GM18517 (cell line): ENCODE results near the gene SELENOH.

Experiments
- ATAC-seq: cut with Tn5 transposase; IDR thresholded peaks from one replicate; pipeline ENCODE4 v1.9.1; 2021; ENCODE audit warnings: mild to moderate bottlenecking, moderate library complexity; ENCODE audit not compliant: unreplicated experiment

The SELENOH gene

DNA sequence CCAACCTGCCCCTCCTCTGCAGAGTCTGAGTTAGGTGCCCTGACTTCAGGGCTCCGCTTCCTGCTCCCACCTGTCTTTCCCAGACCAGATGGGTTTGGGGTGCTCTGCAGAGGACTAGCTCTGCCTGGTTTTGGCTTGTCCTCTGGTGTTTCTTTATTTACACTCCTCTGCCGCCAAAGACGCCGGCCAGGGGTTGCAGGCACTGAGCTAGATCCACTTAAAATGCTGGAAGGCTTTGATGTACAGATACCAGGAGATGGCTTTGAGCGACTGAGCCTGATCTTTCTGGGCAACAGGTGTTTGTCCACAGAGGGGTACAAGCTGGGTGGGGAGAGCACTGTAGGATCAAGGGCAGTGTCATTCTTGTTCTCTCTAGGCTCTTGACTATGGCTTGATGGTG is 3.9 kb downstream of the SELENOH start:
- ATAC-seq, result no peak

DNA sequence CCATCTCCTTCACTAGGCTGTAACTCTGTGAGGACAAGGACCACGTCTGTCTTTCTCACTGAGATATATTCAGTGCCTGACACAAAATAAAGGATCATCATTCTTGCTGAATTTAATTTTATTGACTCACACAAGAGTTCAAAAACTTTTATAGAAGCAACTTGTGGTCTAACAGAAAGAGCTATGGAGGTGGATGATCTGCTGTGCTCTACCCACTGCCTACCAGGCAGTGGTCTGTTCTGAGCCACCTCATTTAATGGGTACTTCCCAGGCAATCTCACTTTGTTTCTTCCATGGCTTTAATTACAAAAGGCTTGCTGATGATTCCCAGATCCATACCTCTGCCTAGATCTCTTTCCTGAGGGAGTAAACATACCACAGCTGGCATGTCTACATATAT is 5.6 kb downstream of the SELENOH start:
- no peak for ATAC-seq

DNA sequence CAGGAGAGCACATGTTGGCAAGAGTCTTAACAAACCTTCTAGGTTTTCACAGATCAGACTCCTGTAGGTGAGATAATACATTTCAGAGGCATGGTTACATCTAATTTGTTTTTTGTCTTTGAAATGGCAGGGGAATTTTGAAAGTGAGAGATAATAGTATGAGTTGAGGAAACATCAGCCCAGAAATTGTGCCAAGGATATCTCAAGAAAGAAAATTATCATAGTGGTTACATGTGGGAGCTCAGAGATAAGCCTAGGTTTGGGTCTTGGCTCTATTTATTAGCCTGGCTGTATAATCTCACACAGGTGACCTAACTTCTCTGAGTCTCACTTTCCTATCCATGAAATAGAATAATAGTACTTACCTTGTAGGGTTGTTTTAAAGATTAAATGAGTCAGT is 9.9 kb downstream of the SELENOH start:
- no peak for ATAC-seq

GRCh38 chr11:57751676-57752253 is 10.5 kb downstream of the SELENOH start, which contains the start of gene BTBD18:
BTBD18 (minus strand) TSS chr11:57751819; CDS start chr11:57751188, 631 bp downstream.
- no peak for ATAC-seq

GRCh38 chr11:57752954-57753353 is 11.7 kb downstream of the SELENOH start:
- no peak for ATAC-seq

GRCh38 chr11:57758174-57758573 is 16.9 kb downstream of the SELENOH start:
- ATAC-seq, result no peak

- peak; percentile 88 for ATAC-seq
Observed at GRCh38 chr11:57761301-57762234, 20.3 kb downstream of the SELENOH start, which contains the start of gene CTNND1. CTNND1 (plus strand) TSS chr11:57761802; CDS start chr11:57791479, 29,677 bp downstream.

DNA sequence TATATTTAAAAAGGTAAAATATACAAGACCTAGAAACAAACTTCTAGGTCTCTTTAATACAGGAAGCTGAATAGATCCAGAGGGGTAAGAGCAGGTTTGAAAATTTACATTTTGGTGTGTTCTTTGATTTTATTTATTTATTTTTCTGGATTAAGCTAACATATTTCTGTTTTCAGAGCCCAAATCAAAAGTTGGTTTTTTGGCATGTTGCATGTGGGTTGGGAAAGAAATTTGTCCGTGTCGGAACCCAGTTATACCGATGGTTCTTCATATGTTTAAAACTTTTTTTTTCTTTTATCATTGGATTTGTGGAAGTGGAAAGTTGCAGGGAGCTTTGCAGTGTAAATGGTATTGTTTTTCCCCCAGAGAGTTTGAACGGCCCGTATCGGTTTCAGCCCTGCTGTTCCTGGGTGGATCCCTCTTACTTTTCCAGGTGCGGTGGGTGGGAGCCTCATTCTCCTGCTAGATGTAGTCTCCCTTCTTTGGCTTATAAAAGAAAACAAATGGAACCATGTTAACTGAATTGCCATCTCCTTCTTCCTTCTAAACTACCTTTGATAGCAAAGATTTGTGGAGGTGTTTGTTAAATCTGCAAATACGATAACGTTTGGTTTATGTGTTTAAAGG is 21.1 kb downstream of the SELENOH start:
- ATAC-seq, result no peak

DNA sequence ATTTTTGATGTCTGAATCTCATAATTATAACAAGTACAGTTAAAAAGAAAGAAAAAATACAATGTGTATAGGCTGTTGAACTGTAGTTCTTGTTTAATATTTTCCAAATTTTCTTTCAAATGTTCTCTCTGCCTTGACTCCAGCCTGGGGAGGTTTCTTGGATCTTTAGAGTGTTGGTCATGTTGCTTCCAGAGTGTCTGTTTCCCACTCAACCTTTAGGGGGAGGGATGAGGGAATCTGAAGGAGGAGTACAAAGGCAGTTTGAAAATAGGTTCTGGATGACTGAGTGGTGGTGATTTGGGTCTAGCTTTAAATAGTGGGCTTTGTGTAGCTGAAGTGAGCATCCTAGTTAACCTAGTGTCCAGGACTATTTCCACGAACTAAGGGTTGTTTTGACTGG is 22.3 kb downstream of the SELENOH start:
- ATAC-seq, result no peak

DNA sequence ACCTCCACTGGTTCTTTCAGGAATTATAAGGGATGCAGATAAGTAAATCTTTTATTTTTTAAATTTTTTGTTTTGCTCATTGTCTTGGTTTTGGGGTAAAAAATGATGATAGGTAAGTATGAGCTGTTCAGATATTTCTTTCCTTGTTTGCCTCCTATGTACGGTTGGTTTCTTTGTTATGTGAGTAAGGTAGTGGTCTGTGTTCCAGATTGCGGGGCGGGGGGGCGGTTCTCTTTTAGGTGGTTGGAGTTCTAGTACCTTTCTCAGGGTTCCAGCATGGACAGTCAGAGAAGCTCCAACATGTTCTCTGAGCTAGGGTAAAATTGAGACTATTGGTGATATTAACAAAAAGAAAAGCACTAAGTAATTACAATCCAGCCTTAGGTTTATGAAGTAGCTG is 22.7 kb downstream of the SELENOH start:
- no peak for ATAC-seq

- no peak for ATAC-seq
Observed at GRCh38 chr11:57764566-57764965, 23.3 kb downstream of the SELENOH start.

- ATAC-seq, result no peak
Observed at GRCh38 chr11:57764972-57765371, 23.7 kb downstream of the SELENOH start.

- ATAC-seq, result no peak
Observed at GRCh38 chr11:57770793-57771192, 29.5 kb downstream of the SELENOH start.

DNA sequence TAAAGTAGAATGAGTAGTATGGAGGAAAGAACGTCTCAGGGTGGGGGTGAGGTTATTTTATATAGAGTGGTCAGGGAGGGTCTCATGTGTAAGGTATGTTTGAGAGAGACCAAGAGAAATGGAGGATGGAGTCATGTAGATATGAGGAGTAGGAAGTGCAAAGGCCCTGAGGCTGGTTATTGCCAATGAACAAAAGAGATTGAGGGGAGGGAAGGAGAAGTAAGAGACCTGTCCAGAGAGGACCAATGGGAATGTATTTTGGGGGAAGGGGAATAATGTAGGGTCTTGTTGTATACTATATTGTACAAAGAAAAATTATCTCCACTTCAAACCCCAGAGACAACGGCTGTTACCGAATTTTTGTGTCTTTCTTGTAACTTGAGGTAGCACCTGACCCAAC is 30.1 kb downstream of the SELENOH start:
- ATAC-seq, result no peak

GRCh38 chr11:57772562-57772961 is 31.3 kb downstream of the SELENOH start:
- no peak for ATAC-seq

DNA sequence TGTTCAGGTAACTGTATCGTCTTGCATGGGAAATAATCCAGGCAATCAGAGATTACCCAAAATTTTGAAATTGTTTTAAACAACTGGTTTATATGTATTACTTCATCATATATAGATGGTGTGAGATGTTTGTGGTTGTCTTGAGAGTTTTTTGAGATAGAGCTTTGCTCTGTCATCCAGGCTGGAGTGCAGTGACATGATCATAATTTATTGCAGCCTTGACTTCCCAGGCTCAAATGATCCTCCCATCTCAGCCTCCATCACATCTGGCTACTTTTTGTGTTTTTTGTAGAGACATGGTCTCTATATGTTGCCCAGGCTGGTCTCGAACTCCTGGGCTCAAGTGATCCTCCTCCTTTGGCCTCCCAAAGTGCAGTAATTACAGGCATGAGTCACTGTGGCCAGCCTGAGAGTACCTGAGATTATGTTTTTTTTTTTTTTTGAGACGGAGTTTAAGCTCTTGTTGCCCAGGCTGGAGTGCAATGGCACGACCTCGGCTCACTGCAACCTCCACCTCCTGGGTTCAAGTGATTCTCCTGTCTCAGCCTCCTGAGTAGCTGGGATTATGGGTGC is 31.8 kb downstream of the SELENOH start:
- ATAC-seq, result no peak

GRCh38 chr11:57775491-57775890 is 34.2 kb downstream of the SELENOH start:
- no peak for ATAC-seq

DNA sequence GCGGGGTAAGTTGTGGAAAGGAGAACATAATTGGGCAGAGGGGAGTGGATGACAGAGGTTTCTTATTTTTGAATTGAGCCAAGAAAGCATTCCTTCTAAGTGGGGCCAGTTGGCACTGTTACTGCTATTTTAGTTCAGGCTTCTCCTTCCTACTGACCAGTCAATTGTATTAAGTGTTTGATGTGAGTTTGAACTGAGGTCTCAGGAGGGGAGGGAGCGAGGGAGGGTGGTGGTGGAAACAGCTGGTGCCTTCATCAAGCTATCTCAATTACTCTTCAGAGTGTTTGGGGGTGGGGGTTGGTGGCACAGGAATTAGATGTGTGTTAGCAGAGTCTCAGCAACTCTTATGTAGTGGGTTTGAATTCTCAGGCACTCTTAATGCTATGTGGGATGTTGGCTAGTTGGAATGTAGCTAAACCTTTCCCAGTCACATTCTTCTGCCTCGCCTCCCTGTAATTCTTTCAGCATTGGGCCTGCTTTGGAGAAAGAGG is 34.8 kb downstream of the SELENOH start:
- no peak for ATAC-seq

- ATAC-seq, result no peak
Observed at GRCh38 chr11:57776577-57777210, 35.4 kb downstream of the SELENOH start.

DNA sequence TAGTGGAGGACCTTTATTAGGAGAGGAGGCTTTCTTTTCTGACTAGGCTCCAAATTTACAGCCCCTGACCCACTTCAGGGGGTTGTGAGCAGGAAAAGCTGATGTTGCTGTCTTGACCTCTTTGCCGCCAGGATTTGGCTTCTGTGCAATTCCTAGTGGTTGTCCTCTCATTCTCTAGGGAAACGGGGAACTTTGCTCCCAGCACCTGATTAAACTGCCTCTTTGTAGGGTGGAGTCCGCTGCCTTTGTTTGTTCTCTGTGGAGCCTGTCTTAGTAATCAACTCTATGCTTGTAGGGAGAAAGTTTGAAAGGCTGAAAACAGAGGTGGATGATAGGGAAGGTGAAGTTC is 36.7 kb downstream of the SELENOH start:
- ATAC-seq, result no peak
